ENCODE results near the gene KIT.

DNA sequence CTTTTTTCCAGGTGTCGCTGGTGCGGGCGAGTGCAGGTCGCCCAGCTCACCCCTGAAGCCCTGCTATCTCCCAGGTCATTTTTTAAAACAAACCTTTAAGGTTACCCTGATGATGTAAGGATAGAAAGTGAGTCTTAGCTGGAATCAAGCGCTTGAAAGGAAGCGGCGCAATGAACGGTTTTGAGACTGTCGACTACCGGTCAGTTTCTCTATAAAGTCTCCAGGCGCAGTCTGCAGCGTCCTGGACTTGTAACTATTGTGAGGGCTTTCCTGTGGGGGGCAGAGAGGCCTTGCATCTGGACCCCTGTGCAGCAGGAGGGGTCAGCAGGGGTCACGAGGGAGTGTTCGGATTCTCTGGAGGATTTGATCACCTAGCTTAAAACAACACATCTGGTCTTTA, 1.6 kb downstream of the KIT start:
- TF ChIP-seq, protein P1, sequence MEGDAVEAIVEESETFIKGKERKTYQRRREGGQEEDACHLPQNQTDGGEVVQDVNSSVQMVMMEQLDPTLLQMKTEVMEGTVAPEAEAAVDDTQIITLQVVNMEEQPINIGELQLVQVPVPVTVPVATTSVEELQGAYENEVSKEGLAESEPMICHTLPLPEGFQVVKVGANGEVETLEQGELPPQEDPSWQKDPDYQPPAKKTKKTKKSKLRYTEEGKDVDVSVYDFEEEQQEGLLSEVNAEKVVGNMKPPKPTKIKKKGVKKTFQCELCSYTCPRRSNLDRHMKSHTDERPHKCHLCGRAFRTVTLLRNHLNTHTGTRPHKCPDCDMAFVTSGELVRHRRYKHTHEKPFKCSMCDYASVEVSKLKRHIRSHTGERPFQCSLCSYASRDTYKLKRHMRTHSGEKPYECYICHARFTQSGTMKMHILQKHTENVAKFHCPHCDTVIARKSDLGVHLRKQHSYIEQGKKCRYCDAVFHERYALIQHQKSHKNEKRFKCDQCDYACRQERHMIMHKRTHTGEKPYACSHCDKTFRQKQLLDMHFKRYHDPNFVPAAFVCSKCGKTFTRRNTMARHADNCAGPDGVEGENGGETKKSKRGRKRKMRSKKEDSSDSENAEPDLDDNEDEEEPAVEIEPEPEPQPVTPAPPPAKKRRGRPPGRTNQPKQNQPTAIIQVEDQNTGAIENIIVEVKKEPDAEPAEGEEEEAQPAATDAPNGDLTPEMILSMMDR (IDR thresholded peaks at IDR 0.05; ENCODE audit: poor library complexity) = no peak
- TF ChIP-seq EZH2phosphoT487 (IDR thresholded peaks at IDR 0.05; ENCODE audit: low read depth, severe bottlenecking, unreplicated experiment) = no peak
